NCI-H1417 treated with DMSO at 0.1 percent for 48 hours (cell line): ENCODE data around the gene WDR36.

Experiments used
- DNase-seq: peaks from one replicate; lab custom pipeline; 2025; lab: John Stamatoyannopoulos, UW

The WDR36 gene

DNA sequence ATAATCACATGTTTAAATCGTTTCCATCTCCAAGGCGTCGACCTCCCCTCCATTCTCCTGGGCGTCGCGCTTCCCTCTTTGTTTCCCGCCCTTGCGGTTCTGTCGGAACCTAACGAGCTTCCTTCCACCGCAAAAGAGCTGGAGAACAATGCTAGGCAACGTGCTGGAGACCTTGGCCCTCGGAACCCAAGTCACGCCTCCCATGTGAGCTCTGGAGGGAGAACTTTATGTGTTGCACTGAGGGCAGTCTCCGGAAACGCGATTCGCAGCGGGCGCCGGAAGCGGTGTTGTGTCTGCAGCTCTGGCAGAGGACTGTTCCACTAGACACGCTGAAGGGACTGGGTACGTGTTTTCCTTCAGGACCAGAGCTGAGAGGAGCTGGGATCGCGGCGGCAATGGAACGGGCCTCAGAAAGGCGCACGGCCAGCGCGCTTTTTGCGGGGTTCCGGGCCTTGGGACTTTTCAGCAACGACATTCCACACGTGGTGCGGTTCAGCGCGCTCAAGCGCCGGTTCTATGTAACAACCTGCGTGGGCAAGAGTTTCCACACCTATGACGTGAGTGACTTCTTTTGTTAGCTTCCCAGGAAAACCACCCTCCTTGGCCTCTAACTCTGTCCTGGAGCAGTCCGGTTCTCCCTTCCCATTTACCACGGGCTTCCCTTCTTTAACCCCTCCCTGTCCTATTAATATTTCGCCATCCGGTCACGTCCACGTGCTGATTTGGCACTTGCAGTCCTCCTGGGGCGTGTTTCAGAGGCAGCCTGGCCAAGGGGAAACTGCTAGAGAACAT lies at the start of gene WDR36:
WDR36 (plus strand) TSS at position 287 of the 792 bp plus-strand sequence; CDS start at position 396, 109 bp downstream.
- DNase-seq = peak; percentile 60

DNA sequence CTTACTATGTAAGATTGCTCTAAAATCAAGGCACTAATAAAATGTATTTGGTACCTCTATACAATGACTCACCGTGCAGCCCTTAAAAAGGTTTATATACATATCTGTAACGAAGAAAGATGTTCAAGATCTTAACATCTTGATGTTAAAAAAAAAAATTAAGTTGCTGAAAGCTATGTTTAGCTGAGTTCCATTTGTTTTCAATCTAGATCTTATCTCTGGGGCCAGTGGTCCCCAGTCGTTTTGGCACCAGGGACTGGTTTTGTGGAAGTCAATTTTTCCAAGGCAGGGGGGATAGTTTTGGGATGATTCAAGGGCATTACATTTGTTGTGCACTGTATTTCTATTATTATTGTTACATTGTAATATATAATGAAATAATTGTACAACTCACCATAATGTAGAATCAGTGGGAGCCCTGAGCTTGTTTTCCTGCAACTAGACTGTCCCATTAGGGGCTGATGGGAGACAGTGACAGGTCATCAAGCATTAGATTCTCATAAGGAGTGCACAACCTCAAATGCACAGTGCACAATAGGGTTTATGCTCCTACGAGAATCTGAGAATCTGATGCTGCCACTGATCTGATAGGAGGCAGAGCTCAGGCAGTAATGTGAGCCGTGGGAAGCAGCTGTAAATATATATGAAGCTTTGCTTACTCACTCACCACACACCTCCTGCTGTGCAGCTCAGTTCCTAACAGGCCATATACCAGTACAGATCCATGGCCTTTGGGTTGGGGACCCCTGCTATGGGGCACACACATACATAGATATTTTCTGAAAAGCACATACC lies 48.2 kb upstream of the WDR36 start:
- no peak for DNase-seq

GRCh38 chr5:111058064-111058463 lies 34.1 kb upstream of the WDR36 start:
- DNase-seq = no peak

DNA sequence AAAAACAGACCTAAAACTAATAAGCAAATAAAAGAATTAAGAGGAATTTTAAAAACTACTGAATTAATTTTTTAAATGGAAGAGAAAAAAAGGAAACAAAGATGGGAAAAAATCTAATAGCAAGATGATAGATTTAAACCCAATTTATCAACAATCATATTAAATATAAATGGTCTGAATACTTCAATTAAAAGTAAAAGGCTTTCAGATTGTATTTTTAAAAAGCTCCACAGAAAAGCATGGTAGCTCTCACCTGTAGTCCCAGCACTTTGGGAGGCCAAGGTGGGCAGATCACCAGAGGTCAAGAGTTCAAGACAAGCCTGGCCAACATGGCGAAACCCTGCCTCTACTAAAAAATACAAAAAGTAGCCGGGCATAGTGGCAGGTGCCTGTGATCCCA lies 32.0 kb upstream of the WDR36 start:
- no peak for DNase-seq

DNA sequence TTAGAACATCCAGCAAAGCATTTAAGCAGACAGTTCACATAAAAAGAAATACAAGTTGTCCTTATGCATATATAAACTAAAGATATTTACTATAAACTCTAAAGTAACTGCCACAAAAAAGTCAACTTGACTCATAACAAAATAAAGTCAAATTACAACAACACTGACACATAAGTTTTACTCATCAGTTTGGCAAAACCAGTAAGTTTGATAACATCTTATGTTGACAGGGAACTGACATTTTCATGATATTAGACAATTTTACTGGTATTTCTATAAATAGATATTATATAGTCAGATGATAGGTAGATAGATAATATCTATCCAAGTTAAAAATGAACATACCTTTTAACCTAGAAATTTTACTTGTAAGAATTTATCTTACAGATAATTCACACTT lies 30.5 kb upstream of the WDR36 start:
- DNase-seq = no peak

DNA sequence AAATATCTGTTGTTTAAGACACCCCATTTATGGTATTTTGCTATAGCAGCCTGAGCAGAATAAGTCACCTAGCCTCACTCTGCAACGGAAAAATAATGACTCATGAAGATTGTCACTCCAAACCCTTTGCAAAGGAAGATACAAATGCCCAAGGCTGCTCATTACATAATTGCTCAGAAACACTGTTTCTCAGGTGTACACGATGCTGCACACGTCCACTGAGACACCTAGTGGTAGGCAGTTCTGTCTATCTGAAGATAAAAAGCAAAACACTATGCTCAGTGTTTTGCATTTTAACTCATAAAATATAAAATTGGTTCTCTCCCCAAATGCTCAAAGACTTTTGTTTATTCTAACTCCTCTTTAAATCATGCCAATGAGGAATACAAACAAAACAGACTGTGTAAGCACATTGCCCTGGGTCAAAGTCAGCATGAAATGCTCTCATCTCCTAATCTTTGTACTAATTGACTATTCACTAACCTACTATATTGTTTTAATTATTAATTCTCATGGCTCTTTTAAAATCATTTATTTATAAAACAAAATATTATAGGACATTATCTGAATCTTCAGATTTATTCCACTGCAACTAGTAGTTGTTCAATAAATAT lies 28.3 kb upstream of the WDR36 start:
- no peak for DNase-seq

DNA sequence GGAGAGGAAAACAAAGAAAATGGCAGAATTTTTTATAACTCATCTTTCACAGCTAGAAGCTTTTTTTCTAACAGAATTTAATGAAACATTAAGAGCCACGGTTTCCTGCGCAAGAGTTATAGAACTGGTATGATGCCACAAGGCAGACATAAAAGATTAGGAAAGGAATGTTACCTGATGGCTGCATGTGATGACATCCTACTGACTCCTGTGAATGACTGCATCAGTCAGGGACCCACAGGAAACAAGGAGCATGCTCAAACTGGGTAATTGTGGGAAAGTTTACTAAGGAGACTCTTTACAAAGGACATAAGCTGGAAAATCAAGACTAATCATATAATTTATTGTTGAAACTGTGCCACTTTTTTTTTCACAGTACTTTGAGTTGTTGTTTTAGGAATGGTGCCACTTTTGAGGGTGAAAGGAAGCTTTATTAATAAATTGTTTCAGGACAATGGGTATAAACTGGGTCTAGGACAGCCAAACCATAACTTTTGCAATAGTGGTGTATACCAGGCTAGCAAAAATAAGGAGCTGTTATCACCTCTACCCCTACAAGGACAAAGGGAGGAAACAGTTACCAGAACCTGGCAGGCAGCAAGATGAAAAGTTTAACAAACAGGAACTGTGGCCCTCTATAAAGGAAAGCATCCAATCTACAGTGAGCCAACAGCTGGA lies 25.7 kb upstream of the WDR36 start:
- DNase-seq = no peak

GRCh38 chr5:111068213-111068612 lies 23.9 kb upstream of the WDR36 start:
- no peak for DNase-seq

- no peak for DNase-seq
These were observed 22.3 kb upstream of the WDR36 start for GRCh38 chr5:111069839-111070238.

DNA sequence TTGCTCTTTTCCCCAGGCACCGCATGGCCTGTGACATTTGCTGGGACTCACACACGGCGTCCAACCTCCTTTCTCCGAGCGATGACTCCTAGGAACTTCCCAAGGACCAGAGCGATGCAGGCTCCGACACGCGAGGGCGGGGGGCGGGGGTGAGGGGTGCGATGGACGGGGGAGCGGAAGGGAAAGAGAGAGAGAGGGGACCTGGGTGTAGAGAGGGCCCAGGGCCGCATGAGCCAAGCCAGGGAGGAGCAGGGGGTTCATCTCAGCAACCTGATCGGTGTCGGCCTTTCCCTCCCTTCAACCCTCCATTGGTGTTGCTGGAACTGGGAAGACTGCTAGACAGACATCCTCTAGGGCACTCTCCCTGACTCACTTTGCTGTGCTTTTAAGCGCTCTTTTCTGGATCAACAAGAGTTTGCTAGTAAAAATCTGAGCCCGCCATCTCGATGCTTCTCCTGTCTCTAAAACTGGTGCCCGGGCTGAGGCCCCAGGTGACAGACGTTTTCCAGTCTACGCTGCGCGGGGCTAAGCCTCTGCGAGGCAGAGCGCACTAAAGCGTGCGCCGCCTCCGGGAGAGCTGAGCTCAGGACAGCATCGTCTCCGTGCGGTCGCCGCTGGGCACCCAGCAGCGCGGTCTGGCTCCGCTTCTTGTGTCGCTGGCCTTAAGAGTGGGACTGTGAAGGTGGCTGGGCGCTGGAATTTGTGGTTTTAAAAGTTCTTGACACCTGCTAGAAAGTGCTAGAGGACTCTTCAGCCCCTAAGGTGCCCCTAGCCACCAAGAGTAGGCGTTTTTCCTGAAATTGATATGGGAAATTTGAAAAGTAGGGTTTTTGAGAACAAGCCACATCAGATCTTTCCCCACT lies 21.6 kb upstream of the WDR36 start:
- no peak for DNase-seq

DNA sequence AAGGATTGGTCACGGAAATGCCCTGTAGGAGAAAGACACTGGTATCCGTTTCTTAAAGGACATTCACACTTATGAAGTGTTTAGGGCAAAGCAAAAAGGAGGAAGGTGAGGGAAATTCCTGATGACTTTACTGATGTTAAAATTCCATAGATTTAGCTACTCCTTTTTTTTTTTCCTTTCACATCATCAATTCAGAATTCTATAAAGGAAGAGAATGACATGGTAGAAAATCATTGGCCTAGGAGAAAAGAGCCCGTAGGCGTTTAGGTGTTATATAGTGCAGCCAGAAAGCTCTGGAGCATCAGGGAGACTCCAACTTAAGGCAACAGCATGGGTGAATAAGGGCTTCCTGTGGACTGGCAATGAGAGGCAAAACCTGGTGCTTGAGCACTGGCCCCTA lies 20.7 kb upstream of the WDR36 start, which contains the start of gene TSLP:
TSLP (plus strand) TSS at position 301 of the 400 bp plus-strand sequence. CDS start 178 bp downstream, outside the sequence.
- no peak for DNase-seq

DNA sequence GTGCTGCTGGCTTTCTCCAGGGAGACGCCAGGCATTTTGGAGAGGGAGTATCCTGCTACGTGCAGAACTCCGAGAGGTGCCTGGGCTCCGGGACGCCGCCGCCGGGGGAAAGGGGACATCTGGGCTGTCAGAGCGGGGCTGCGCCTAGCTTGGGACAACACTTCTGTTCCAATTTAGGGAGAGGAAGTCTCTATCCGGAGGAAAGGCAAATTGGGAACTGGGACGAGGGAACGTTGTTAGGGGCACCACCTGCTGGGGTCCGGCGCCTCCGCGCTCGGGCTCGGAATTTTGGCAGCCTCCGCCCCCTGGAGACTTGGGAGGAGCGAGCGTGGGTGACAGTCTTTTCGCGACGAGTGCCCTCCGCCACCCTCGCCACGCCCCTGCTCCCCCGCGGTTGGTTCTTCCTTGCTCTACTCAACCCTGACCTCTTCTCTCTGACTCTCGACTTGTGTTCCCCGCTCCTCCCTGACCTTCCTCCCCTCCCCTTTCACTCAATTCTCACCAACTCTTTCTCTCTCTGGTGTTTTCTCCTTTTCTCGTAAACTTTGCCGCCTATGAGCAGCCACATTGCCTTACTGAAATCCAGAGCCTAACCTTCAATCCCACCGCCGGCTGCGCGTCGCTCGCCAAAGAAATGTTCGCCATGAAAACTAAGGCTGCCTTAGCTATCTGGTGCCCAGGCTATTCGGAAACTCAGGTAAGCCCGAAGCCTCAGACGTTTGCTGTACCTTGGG lies 19.0 kb upstream of the WDR36 start:
- no peak for DNase-seq

DNA sequence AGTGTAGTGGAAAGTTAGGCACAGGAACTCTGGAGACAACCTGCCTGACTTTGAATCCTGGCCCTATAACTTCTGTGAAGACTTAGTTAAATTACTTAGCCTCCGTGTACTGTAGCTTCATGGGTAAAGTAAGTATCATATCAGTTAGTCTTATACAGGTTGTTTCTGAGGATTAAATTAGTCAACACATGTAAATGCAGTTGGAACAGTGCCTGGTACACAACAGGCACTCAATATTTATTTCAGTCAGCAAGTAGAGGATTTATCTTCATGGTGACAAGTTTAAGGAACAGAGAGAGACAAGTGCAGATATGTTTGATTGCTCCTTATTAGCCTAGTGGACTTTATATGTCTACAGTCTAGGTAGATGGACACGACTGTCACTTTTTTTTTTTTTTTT lies 17.9 kb upstream of the WDR36 start:
- DNase-seq = no peak

- DNase-seq = no peak
These were observed 16.6 kb upstream of the WDR36 start for GRCh38 chr5:111075520-111075919.

- no peak for DNase-seq
These were observed 16.1 kb upstream of the WDR36 start for GRCh38 chr5:111076091-111076490.

DNA sequence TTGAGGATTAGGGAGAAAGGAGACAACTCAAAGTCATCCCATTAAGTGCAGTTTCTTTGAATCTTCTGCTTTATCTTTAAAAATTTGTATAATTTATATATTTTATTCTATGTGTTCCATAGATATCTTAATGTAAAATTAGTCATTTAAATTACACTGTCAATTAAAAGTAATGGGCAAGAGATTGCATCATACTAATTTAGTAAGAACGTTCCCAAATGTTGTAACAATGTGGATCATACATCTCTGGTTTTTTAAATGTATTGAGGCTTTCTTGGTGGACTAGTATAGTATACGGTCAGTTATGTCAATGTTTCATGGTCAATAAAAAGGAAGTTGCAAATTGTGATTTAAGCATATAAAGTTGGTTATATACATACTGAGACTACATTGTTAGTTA lies 14.5 kb upstream of the WDR36 start:
- no peak for DNase-seq

DNA sequence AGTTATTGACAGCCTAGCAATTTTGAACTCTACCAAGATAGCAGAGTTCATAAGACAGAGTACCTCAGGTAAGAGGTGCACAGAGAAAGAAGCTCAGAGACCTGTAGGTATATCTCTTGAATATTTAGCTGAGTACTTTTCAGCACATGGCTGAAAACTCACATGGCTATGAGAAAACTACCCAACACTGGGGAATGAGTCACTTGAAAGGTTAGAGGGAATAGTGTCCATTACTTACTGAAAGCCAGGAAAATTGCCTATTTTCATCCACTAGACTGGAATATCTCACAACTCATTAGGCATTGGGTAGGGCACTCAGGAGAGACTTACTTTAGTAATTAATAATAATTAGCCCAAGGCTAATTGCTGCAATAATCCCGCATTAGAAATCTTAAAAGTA lies 12.3 kb upstream of the WDR36 start:
- no peak for DNase-seq

GRCh38 chr5:111083323-111083722 lies 8.8 kb upstream of the WDR36 start:
- DNase-seq = peak; percentile 38

- no peak for DNase-seq
These were observed 3.8 kb downstream of the WDR36 start for GRCh38 chr5:111095982-111096381.

DNA sequence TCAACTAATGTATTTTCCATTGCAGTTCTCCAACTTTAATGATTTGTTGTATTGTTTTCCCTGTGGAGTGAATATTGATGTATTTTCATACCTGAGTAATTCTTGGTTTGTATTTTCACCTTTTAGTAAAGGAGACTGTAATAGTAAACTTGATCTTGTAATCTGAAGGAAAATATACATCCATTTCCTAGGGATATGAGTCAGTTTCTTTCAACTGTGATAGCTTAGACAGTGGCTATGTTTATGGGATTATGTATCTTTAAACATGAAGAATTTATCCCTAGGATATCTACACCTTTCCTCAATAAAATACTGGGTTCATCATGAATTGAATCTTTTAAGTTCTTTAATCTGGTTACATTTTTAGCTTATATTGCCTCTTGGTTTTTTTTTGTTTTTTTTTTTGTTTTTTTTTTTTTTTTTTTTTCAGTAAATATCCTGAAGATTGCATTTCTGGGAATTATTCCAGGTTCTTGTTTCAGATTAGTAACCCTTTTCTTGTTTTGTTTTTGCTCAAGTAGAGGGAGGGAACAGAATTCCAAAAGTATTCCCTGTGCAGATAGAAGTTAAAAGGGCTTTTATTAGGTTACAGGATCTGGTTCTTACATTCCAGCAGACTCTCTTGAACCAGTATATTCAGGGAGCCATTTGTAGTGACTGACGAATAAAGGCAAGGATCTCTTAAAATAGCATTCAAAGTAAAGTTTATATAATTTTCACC lies 7.1 kb downstream of the WDR36 start:
- no peak for DNase-seq
